Mesenteric fat pad (tissue), 1 donor: Measurements from ENCODE around the gene MCF2L. TPM values are rescaled to one million over a fixed set of nuclear protein-coding genes. Genes with fewer than 3 reads are reported as not detected.

ENCODE experiments used
- DNase-seq: peaks from one replicate; pipeline ENCODE4 v3.0.0-alpha.2; 2020; ENCODE audit warnings: low spot score
- total RNA-seq: library from RNA; stranded (reverse); fragmentation: NEBNext Ultra II Directional; extraction: Animal tissue kit (Norgen Biotek cat#: 25700); gene quantifications from one replicate; pipeline ENCODE4 v1.2.1, GENCODE V29; 2021
- donor health status: DM: yes; HTN: yes; CAD: no.

MCF2L gene
- total RNA-seq, 1 donor from 2014 or later = 97.6 TPM

GRCh38 chr13:113014752-113015745, 46.0 kb downstream of the MCF2L start:
- DNase-seq = no peak

- DNase-seq = no peak
These were observed 47.0 kb downstream of the MCF2L start for GRCh38 chr13:113015826-113016525.

DNA sequence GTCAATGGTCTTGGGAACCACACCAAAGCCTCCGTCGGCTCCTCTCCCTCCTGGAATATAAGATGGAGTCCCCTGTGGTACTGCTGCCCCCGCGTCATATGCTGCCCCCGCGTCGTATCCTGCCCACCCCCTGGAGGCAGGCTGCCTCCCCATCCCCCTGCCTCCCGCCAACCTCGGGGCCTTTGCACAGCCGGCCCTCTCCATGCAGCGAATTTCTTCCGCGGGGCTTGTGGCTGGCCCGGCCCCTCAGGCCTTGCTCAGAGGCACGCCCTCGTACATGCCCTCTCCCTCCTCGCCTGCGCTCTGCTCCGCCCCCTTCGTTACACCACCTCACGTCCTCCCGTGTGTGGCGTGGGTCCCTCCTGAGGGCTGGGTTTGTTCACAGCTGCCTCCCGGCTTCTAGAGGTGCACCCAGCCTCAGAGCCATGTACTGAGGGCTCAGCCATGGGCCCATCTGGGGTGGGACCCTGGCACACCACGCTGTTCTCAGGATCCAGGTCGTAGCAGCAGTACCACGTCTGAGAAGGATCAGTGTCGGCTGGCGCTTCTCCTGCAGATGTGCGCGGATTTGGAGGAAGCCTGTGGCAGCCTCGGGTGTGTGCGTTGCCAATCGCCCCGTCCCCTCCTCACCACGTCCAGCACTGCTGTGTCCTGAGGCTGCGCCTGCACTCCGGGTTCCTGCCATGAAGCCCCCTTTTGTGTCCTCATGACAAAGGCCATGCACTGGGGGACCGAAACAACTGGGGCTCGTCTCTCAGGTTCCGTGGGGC, 47.7 kb downstream of the MCF2L start:
- no peak for DNase-seq

DNA sequence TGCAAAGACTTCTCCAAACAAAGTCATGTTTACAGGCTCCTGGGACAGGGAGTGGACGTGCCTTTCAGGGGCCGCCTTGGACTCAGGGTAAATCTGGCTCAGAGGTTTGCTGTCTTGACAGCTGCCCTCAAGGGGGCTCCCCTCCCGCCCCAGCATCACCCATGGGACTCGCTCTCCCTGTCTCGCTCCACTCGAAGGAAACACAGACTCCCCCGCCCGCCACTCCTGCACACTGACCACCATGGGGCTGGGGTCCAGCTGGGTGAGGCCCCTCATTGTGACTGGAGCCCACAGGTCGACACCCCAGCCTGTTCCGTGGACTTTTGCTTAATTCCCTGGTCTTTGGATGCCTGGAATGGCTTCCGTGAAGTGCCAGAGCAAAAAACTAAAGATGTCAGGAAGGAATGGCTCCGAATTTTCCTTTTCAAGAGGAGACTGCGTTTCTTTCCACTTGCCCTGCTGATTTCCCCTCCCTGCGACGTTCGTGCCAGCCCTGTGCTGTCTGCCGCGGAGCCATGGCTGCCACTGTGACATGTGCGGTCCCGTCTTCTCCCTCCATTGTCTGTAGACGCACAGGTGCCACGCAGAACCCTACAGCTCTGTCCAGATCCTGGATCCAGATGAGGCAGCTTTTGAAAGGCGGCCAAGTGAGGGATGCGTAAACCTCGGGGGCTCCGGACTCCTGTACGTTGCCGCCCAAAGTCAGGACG, 48.6 kb downstream of the MCF2L start:
- DNase-seq = no peak

DNA sequence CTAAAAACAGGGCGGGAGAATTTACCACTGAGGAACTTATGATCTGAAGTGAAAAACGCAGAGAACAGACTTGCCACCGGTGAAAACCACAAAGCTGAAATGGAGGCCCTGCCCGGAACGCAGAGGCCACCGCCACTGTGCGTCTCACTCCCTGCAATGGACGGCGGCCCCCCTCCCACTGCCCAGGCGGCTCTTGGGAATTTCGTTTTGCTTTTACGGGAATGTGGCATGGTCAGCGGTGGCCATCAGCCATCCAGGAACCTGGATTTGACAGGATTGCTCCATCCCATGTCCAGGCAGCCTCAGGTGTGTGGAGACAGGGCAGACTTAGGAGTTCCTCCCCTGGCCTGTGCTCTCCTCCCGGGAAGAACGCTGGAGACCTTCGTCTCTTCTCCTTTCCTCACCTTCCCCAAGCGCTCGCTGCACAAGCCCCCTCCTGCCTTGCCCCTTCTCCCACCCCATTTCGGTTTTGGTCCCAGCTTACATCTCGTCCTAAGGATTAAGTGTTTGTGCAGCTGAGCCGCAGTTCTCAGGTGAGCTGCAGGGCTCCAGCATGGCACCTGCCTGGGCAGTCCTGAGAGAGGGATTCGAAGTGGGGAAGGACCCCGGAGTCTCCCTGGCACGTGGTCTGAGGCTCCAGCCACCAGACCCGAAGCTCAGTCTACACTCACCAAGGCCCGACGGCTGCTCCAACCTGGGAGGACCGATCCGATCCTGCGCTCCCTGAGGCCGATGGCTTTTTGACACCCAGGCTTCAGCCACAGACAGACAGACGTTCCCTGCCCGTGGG, 49.9 kb downstream of the MCF2L start:
- no peak for DNase-seq

- no peak for DNase-seq
These were observed 51.5 kb downstream of the MCF2L start for GRCh38 chr13:113020323-113021080.

GRCh38 chr13:113021391-113021790, 52.4 kb downstream of the MCF2L start:
- DNase-seq = no peak

DNA sequence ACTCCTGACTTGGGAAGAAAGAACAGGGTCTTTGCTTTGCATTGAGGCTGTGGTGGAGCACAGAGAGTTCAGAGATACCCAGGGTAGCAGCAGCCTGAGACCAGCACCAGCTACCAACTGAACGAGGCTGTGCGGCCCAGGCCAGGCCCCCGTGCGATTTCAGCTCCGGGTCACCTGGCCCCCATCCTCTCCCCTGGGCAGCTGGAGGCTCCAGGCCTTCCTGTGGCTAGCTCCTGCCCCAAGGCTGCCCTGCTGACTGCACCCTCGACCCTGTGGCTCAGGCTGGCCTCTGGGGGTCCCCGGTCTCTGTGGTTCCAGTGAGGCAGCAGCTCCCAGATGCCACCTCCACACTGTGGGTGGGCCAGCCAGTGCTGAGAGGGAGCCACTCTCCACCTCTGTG, 52.8 kb downstream of the MCF2L start:
- no peak for DNase-seq

DNA sequence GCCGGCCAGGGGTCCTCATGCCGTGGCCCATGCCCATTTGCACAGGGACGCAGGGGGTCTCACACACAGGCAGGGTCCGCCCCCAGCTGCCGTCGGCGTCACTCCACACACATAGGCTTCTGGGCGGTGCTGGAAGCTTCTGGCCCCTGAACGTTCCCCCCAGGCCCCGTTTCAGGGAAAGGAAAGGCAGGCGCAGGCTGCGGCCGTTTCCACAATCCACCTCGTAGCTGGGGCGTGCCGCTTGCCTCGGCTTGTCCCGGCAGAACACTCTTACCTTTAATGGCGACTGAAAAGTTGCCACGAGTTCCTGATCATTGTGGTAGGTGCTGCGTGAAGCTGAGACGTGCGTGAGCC, 53.4 kb downstream of the MCF2L start:
- DNase-seq = no peak

- no peak for DNase-seq
These were observed 53.9 kb downstream of the MCF2L start for GRCh38 chr13:113022745-113023574.

- DNase-seq = no peak
These were observed 54.8 kb downstream of the MCF2L start for GRCh38 chr13:113023694-113024430.

DNA sequence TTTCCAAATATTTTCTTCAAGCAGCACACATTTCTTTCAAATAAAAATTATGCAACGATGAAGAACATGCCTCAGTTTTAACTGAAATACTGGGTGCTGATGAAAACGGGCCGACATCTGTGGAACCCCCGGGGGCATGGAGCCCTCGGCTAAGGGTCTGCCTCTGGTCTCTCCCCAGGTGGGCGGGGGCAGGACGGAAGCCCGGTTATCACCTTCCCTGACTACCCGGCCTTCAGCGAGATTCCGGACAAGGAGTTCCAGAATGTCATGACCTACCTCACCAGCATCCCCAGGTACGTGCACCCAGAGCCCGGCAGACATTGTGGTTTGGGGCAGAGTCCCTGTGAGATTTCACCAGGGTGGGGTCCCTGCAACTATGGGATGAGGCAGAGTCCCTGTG, 55.5 kb downstream of the MCF2L start:
- DNase-seq = no peak

DNA sequence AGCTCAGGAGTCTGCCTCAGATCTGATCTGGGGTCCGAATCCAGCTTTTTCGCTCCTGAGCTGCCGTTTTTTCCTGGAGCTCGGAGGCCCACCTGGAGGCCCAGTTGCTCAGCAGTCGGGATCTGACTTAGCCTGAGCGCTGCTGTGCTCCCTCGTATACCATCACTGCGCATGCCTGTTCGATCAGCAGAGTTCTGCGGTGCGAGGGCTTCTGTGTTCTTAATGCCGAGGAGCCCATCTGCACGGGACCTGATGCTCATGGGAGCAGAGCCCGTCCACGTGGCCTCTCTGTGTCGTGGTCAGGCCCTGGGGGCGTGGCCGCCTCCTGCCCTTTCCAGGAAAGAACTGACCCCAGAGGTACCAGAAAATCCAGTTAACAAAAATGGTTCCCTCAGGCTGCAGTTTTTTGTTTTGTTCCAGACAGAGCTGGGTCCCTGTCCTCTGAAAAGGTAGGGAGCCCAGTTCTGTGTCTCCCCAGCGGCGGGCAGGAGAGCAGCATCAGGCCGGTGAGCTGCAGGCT, 57.4 kb downstream of the MCF2L start:
- no peak for DNase-seq

DNA sequence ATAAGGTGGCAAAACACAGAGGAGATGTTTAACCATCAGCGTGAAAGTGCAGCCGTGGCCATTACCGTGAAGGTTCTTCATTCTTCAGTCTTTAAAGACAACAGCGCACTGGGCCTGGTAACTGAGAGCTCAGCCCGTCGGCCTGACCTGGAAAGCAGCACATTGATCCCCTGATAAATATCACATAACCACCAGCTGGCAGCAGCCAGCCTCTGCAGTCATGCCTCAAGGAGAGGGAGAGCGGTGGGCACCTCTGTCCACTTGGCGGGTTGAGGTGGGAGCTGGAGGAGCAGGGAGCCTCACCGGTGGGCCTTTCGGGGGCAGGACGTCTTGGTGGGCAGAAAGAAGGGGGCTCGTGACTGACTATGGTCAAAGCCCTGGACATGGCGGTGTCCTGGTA, 58.1 kb downstream of the MCF2L start:
- no peak for DNase-seq

- no peak for DNase-seq
These were observed 58.6 kb downstream of the MCF2L start for GRCh38 chr13:113027566-113027965.

- DNase-seq = no peak
These were observed 59.5 kb downstream of the MCF2L start for GRCh38 chr13:113028336-113029060.

- no peak for DNase-seq
These were observed 60.0 kb downstream of the MCF2L start for GRCh38 chr13:113029061-113029445.
